ENCODE measurements around the gene C19orf67.

The C19orf67 gene

GRCh38 chr19:14107581-14108461 lies 22.2 kb upstream of the C19orf67 start:
- DNase-seq: no peak

GRCh38 chr19:14106840-14107239 lies 21.3 kb upstream of the C19orf67 start:
- DNase-seq: no peak

DNA sequence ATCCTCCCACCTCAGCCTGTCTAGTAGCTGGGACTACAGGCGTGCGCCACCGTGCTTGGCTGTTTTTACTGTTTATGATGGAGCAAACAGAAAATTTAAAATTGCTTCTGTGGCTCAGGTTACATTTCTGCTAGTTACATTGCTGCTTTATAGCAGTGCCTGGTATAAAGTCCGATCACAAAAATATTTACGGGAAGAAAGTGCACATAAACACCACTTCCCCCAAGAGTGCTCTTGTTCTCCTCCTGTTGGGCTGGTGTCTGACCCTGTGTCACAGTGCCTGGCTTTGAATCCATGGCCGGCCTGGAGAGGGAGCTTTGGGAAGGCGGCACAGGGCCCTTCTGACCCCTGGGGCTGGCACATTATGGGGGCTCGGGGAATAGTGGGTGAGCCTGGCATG lies 20.1 kb upstream of the C19orf67 start:
- no peak for DNase-seq

DNA sequence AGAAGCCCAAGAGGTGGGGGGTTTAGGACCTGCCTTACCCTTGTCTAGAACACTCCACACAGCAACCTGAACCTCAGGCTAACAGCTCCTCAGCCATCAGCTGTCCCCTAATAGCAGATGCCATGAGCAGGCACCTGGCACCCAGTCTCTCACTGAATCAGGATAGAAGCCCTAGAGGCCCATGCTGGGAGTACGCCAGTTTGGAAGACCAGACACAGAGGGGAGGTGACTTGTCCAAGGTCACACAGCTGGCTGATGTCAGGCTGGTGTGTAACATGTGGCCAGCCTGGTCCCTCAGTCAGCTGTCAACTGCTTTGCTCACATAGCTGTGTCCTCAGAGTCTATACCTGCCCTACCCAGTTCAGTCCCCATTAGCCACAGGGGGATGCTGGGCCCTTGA lies 17.7 kb upstream of the C19orf67 start:
- DNase-seq: no peak

GRCh38 chr19:14102756-14103155 lies 17.2 kb upstream of the C19orf67 start:
- DNase-seq: no peak

GRCh38 chr19:14102102-14102696 lies 16.6 kb upstream of the C19orf67 start:
- no peak for DNase-seq

DNA sequence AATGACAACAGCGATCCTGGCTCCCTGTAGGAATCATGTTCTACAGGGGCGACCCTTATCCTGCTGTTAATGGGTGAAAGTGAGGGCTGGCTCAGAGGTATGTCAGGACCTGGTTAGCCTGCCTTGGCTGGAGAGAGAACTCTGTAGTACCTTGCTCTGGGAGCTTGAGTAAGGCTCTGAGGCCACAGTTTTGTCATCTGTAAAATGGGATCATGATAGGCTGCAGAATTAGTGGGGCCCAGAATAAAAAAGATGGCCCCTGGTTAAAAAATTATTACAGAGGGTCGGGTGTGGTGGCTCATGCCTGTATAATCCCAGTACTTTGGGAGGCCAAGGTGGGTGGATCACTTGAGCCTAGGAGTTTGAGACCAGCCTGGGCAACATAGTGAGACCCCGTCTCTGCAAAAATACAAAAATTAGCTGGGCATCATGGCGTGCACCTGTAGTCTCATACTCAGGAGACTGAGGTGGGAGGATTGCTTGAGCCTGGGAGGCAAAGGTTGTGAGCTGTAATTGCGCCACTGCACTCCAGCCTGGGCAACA lies 15.5 kb upstream of the C19orf67 start:
- DNase-seq: no peak

GRCh38 chr19:14097532-14098151 lies 12.1 kb upstream of the C19orf67 start:
- DNase-seq: no peak

- no peak for DNase-seq
These were observed 10.8 kb upstream of the C19orf67 start for GRCh38 chr19:14096272-14096992.

DNA sequence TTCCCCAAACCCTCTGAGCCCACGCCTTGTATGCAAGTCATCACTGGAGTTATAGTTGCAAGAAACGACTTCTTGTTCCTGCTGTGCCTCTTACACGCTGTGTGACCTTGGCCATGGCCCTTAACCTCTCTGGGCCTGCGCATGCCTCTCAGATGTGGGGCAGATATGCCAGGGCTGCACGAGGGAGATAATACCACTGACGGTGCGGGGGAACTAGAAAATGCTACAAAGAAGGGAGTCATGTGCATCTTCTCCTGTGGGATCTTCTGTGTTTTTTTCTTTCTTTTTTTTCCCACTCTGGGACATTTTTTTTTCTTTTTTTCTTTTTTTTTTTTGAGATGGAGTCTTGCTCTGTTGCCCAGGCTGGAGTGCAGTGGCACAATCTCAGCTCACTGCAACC lies 9.3 kb upstream of the C19orf67 start:
- DNase-seq: no peak

DNA sequence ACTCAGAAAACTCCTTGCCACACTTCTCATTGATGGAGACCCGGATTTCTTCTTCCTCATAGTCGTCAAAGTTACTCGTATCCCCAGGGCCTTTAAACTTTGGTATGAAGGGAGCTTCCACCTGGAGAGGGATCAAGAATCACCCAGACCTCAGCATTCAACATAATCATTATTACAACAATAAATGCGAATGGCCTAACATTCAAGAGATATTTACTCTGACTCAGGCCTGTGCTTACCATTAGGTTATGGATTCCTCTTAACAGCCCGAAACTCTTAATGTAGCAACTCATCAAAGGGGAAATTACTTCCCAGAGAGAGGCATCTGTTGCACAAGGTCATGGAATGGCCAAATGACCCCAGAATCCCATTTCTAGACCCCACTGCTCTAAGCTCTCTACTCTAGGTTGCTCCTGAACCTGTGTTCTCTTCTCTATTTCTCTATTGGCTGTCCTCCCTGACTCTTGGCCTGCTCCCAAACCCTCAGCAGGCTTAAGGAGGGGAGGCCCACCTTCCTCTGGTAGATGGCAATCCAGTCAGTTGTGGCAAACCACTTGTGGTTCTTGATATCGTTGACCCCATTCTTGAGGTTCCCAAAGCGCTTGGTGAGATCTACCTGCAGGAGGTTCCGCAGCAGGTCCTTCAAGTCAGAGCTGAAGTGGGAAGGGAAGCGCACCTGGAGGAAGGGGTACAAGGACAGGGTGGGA lies 7.7 kb upstream of the C19orf67 start:
- DNase-seq: no peak

DNA sequence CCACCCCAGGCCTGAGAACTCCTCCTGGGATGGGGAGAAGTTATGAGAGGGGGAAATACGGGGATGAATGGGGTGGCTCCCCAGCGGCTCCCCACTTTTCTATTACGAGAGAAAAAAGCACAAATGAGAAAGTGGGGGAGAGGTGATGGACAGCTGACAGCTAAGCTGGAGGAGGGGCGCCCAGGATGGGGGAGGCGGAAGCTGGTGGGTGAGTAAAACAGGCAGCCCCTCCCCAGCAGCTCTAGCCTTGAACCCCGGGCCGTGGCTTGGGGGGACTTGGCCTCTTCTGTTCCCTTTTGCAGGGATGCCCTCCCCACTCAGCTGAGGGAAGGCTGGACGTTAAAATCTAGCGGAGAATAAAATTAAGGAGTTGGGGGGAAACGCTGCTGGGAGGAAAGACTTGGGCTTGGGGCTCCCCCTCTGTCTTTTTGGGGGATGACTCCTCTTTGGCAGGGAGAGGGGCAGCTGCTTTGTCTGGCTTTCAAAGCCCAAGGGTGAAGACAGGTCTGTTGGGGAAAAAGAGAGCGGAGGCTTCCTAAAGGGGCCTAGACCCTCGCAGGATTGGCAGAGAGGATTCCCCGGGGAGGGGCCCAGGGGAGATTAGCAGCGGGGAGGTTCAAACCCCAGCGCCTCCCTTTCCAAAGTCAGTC lies 6.4 kb upstream of the C19orf67 start:
- no peak for DNase-seq

DNA sequence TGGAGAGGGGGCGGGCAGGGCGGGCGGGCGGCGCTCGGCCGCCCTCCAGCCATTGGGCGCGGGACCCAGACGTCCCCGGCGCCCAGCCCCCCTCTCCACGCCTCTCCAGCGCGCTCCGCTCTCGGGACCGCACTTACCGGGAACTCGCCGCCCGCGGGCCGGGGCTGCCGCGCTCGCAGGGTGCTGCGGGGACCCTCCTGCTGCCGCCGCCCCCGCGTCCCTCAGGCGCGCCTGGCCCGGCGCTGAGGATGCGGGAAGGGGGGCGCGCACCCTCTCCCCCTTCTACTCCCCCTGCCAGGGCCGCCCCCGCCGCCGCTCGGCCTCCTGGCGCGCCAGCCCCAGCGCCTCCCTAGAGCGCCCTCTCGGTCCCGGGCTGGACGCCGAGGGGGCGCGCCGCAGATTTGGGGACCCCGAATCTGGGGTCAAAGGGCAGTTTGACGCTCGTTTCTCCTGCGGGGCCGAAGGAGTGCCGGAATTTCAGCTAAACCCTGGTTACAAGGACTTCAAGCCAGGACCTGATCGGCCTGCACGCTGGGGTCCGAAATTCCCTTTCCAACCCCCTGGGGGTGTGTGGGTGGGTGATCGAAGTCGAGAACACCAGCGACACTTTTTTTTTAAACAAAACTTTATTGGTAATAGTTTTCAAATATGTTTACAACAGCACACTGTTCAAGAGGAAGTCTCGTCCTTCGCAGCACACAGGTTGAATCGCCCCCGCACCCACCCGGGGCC lies 5.7 kb upstream of the C19orf67 start:
- DNase-seq: peak; percentile 29

DNA sequence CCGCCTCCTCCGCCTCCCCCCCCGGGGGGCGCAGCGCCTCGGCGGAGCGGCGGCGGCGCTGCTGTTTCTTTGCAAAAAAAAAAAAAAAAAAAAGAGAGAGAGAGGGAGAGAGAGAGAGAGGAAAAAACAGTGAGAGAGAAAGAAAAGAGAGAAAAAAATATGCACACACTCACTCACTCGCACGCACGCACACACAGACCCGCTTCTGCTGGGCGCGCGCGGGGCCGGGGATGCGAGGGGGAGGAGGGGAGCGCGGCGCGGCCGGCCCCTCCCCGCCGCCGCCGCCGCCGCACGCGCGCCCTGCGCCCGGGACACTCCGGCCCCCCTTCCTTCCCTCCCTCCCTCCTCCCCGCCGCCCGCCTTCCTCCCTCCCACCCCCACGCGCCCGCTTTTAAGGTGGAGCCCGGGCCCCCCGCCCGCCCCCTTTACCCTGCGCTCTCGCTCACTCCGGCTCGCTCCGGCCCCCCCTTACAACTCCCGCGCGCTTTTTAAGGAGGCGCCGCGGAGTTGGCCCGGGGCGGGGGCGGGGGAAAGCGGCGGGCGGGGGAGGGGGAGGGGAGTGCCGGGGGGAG lies 5.0 kb upstream of the C19orf67 start, which contains the start of gene SAMD1:
SAMD1 (minus strand) TSS at position 243 of the 572 bp plus-strand sequence.
- no peak for DNase-seq

GRCh38 chr19:14089662-14090508 lies 4.3 kb upstream of the C19orf67 start:
- DNase-seq: no peak

DNA sequence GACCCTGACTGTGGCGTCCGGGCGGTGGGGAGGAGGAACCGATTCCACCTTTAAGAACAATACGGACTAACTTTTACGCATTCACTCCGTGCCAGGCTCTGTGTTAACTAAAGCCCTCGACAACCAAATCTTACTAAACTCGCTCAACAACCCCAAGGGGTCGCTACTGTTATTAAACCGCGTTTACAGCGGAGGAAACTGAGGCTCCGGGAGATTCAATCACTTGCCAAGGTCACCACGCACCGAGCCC lies 3.8 kb upstream of the C19orf67 start:
- DNase-seq: no peak

- no peak for DNase-seq
These were observed 3.2 kb upstream of the C19orf67 start for GRCh38 chr19:14088634-14089411.

DNA sequence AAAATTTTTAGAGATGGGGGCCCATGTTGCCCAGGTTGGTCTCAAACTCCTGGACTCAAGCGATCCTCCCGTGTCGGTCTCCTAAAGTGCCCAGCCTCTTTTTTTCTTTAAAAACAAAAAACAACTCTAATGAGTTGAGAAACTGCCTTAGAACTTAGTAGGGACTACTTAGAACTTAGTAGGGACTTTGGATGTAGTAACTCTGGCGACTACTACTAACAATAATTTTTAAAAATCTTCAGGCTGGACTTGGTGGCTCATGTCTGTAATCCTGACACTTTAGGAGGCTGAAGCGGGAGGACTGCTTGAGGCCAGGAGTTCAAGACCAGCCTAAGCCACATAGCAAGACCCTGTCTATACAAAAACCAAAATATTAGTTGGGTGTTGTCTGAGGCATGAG lies 515 bp upstream of the C19orf67 start:
- DNase-seq: no peak

- no peak for DNase-seq
These were observed 3.0 kb downstream of the C19orf67 start for GRCh38 chr19:14082675-14082960.
